Measurements from ENCODE around the gene LRRTM3. TPM values are rescaled to one million over a fixed set of nuclear protein-coding genes. Genes with fewer than 3 reads are reported as not detected.

LRRTM3 gene
- total and polyA plus RNA-seq, 10 donors = not detected

GRCh38 chr10:67140641-67141040, 214.8 kb downstream of the LRRTM3 start:
- Histone ChIP-seq H3K9me3 (no peaks in the 10 kb centered on the region), H3K27ac (no peak overlapping the region), H3K27me3 (replicated peaks in 1 of 7) (no peaks in the 10 kb centered on the region), H3K36me3 (no peaks in the 10 kb centered on the region), H3K4me3 (no peak overlapping the region), H3K4me1 (no peaks in the 10 kb centered on the region)
- DNase-seq = no peak
- 48 to 65% (median 54%) methylated on average over 2 of the region's 2 CpGs for WGBS, 5 donors
- TF ChIP-seq POLR2A (IDR thresholded peaks at IDR 0.05) (no peak), CTCF (IDR thresholded peaks at IDR 0.05 in 8 of 11, conservative IDR thresholded peaks at IDR 0.05 in 3 of 11) (no peak), POLR2AphosphoS5 (IDR thresholded peaks at IDR 0.05) (no peak)
- intact Hi-C loops (cut with DNase I; ENCODE audit: low total_unique reads) = no loop called here

- Histone ChIP-seq H3K9me3 (no peaks in the 10 kb centered on the region), H3K36me3 (no peaks in the 10 kb centered on the region), H3K27ac (no peak overlapping the region), H3K4me1 (no peaks in the 10 kb centered on the region), H3K4me3 (no peak overlapping the region), H3K27me3 (replicated peaks in 1 of 7) (no peaks in the 10 kb centered on the region)
- no peak for TF ChIP-seq POLR2AphosphoS5 (IDR thresholded peaks at IDR 0.05)
- no peak for TF ChIP-seq POLR2A (IDR thresholded peaks at IDR 0.05)
- TF ChIP-seq CTCF (IDR thresholded peaks at IDR 0.05 in 8 of 11, conservative IDR thresholded peaks at IDR 0.05 in 3 of 11) = no peak
- WGBS, 5 donors = 74 to 98% (median 79%) methylated on average over 6 of the region's 6 CpGs
- no peak for DNase-seq
- intact Hi-C loops (cut with DNase I; ENCODE audit: low total_unique reads) = no loop called here
Observed at GRCh38 chr10:67141300-67141699, 215.5 kb downstream of the LRRTM3 start.

- no peaks in the 10 kb centered on the region for H3K27me3 ChIP-seq (replicated peaks in 1 of 7)
- 53 to 98% (median 93%) methylated on average over 1 of the region's 1 CpG for WGBS, 5 donors
- intact Hi-C loops (cut with DNase I; ENCODE audit: low total_unique reads) = no loop called here
- no peaks in the 10 kb centered on the region for H3K36me3 ChIP-seq
- no peaks in the 10 kb centered on the region for H3K4me1 ChIP-seq
- no peak overlapping the region for H3K27ac ChIP-seq
- no peaks in the 10 kb centered on the region for H3K9me3 ChIP-seq
- TF ChIP-seq POLR2AphosphoS5 (IDR thresholded peaks at IDR 0.05) = no peak
- TF ChIP-seq POLR2A (IDR thresholded peaks at IDR 0.05) = no peak
- TF ChIP-seq CTCF (IDR thresholded peaks at IDR 0.05 in 8 of 11, conservative IDR thresholded peaks at IDR 0.05 in 3 of 11) = no peak
- H3K4me3 ChIP-seq = no peak overlapping the region
- DNase-seq = no peak
Observed at GRCh38 chr10:67144530-67144929, 218.7 kb downstream of the LRRTM3 start.

Data from spleen (tissue), 11 donors.